SJCRH30 (cell line): ENCODE measurements around the gene ARMH3. TPM values are rescaled to one million over a fixed set of nuclear protein-coding genes. Genes with fewer than 3 reads are reported as not detected.

ENCODE experiments used
- DNase-seq, 2 experiments: peaks; one replicate each; pipeline ENCODE4 v3.0.0-alpha.2; 2015 to 2020
- H3K27ac ChIP-seq: fragments of 250-450 bp; sonication (Bioruptor Pico); 2 replicates; pipeline ENCODE4 v1.5.1; 2020; ENCODE audit warnings: mild to moderate bottlenecking, moderate library complexity
- H3K27me3 ChIP-seq: fragments of 250-450 bp; sonication (Bioruptor Pico); 2 replicates; pipeline ENCODE4 v1.5.1; 2020; ENCODE audit warnings: mild to moderate bottlenecking, moderate library complexity
- H3K36me3 ChIP-seq: fragments of 250-450 bp; sonication (Bioruptor Pico); 2 replicates; pipeline ENCODE4 v1.5.1; 2020; ENCODE audit warnings: mild to moderate bottlenecking, moderate library complexity
- H3K4me1 ChIP-seq: fragments of 250-450 bp; sonication (Bioruptor Pico); 2 replicates; pipeline ENCODE4 v1.5.1; 2020; ENCODE audit warnings: mild to moderate bottlenecking, moderate library complexity
- H3K4me3 ChIP-seq: fragments of 250-450 bp; sonication (Bioruptor Pico); 2 replicates; pipeline ENCODE4 v1.5.1; 2020; ENCODE audit warnings: mild to moderate bottlenecking, moderate library complexity
- H3K9me3 ChIP-seq: fragments of 250-450 bp; sonication (Bioruptor Pico); replicated peaks from 2 replicates; pipeline ENCODE4 v1.5.1; 2020; ENCODE audit warnings: mild to moderate bottlenecking, moderate library complexity
- total RNA-seq: library from RNA; depleted of rRNA; stranded (reverse); fragments of >200 nt; shearing (Covaris generic); gene quantifications from 2 replicates; pipeline ENCODE4 v1.2.3, GENCODE V29; 2014

The ARMH3 gene
- total RNA-seq, 1 experiment from 2014 or later = 25.7 TPM

- Histone ChIP-seq H3K4me3 (no peak overlapping the region), H3K27me3 (no peaks in the 10 kb centered on the region), H3K36me3 (no peaks in the 10 kb centered on the region), H3K27ac (no peak overlapping the region), H3K4me1 (no peaks in the 10 kb centered on the region), H3K9me3 (no peaks in the 10 kb centered on the region)
- DNase-seq = no peak
Observed at GRCh38 chr10:101874252-101874651, 181.7 kb downstream of the ARMH3 start.

- Histone ChIP-seq H3K36me3 (no peaks in the 10 kb centered on the region), H3K4me3 (no peak overlapping the region), H3K27me3 (no peaks in the 10 kb centered on the region), H3K9me3 (no peaks in the 10 kb centered on the region; the same call in 1 of the 2 replicates), H3K4me1 (no peaks in the 10 kb centered on the region), H3K27ac (no peak overlapping the region)
- DNase-seq = no peak
Observed at GRCh38 chr10:101867931-101868330, 188.0 kb downstream of the ARMH3 start.

GRCh38 chr10:101859530-101859929 lies 196.4 kb downstream of the ARMH3 start:
- no peak for DNase-seq
- Histone ChIP-seq H3K36me3 (peaks cover 7% of the 10 kb centered on the region), H3K27me3 (no peaks in the 10 kb centered on the region), H3K4me1 (no peaks in the 10 kb centered on the region), H3K4me3 (no peak overlapping the region), H3K9me3 (peaks cover 9% of the 10 kb centered on the region), H3K27ac (no peak overlapping the region)

GRCh38 chr10:101858723-101859500 lies 197.1 kb downstream of the ARMH3 start:
- Histone ChIP-seq H3K27me3 (no peaks in the 10 kb centered on the region), H3K4me1 (no peaks in the 10 kb centered on the region), H3K9me3 (peaks cover 9% of the 10 kb centered on the region), H3K36me3 (peaks cover 7% of the 10 kb centered on the region), H3K4me3 (no peak overlapping the region), H3K27ac (no peak overlapping the region)
- DNase-seq = no peak

- peaks cover 7% of the 10 kb centered on the region for H3K36me3 ChIP-seq
- no peaks in the 10 kb centered on the region for H3K27me3 ChIP-seq
- no peak overlapping the region for H3K4me3 ChIP-seq
- peaks cover 9% of the 10 kb centered on the region for H3K9me3 ChIP-seq
- no peak overlapping the region for H3K27ac ChIP-seq
- H3K4me1 ChIP-seq = no peaks in the 10 kb centered on the region
- no peak for DNase-seq
Observed at GRCh38 chr10:101857802-101858476, 198.0 kb downstream of the ARMH3 start.

GRCh38 chr10:101856626-101857025 lies 199.3 kb downstream of the ARMH3 start:
- DNase-seq = no peak
- no peaks in the 10 kb centered on the region for H3K27me3 ChIP-seq
- H3K4me1 ChIP-seq = no peaks in the 10 kb centered on the region
- H3K36me3 ChIP-seq = 0 out of 2 replicates have a peak, but pooled peaks cover 3% of the 10 kb centered on the region
- H3K4me3 ChIP-seq = no peak overlapping the region
- H3K27ac ChIP-seq = no peak overlapping the region
- H3K9me3 ChIP-seq = peaks cover 9% of the 10 kb centered on the region

- H3K27ac ChIP-seq = no peak overlapping the region
- no peaks in the 10 kb centered on the region for H3K36me3 ChIP-seq
- H3K27me3 ChIP-seq = no peaks in the 10 kb centered on the region
- no peaks in the 10 kb centered on the region for H3K4me1 ChIP-seq
- no peak overlapping the region for H3K4me3 ChIP-seq
- no peaks in the 10 kb centered on the region for H3K9me3 ChIP-seq
- no peak for DNase-seq
Observed at GRCh38 chr10:101851411-101852116, 204.4 kb downstream of the ARMH3 start.

GRCh38 chr10:101850749-101851148 lies 205.2 kb downstream of the ARMH3 start:
- Histone ChIP-seq H3K4me3 (no peak overlapping the region), H3K27ac (no peak overlapping the region), H3K9me3 (no peaks in the 10 kb centered on the region), H3K27me3 (no peaks in the 10 kb centered on the region), H3K36me3 (no peaks in the 10 kb centered on the region), H3K4me1 (no peaks in the 10 kb centered on the region)
- no peak for DNase-seq

- Histone ChIP-seq H3K27me3 (no peaks in the 10 kb centered on the region), H3K36me3 (no peaks in the 10 kb centered on the region), H3K4me1 (no peaks in the 10 kb centered on the region), H3K9me3 (no peaks in the 10 kb centered on the region), H3K27ac (no peak overlapping the region), H3K4me3 (no peak overlapping the region)
- no peak for DNase-seq
Observed at GRCh38 chr10:101848894-101849351, 207.1 kb downstream of the ARMH3 start.

GRCh38 chr10:101848408-101848807 lies 207.6 kb downstream of the ARMH3 start:
- Histone ChIP-seq H3K36me3 (no peaks in the 10 kb centered on the region), H3K9me3 (no peaks in the 10 kb centered on the region), H3K4me3 (no peak overlapping the region), H3K27me3 (no peaks in the 10 kb centered on the region), H3K27ac (no peak overlapping the region), H3K4me1 (no peaks in the 10 kb centered on the region)
- DNase-seq = no peak

- no peak overlapping the region for H3K4me3 ChIP-seq
- no peaks in the 10 kb centered on the region for H3K36me3 ChIP-seq
- no peak overlapping the region for H3K27ac ChIP-seq
- H3K27me3 ChIP-seq = no peaks in the 10 kb centered on the region
- peaks cover 4% of the 10 kb centered on the region; the same call in 1 of the 2 replicates for H3K4me1 ChIP-seq
- no peak for DNase-seq
- H3K9me3 ChIP-seq = no peaks in the 10 kb centered on the region
Observed at GRCh38 chr10:101845893-101846292, 210.1 kb downstream of the ARMH3 start.

GRCh38 chr10:101843032-101844021 lies 212.6 kb downstream of the ARMH3 start, which contains the start of gene KCNIP2:
Gene KCNIP2 (minus strand): TSS chr10:101843800. CDS start chr10:101843568, 232 bp downstream.
- H3K36me3 ChIP-seq = no peaks in the 10 kb centered on the region
- no peaks in the 10 kb centered on the region for H3K27me3 ChIP-seq
- DNase-seq = peak; percentile 71 to 77
- H3K27ac ChIP-seq = no peak within 1 kb of the TSS
- peaks cover 4% of the 10 kb centered on the region; the same call in 1 of the 2 replicates for H3K4me1 ChIP-seq
- no peak within 1 kb of the TSS for H3K4me3 ChIP-seq
- no peaks in the 10 kb centered on the region for H3K9me3 ChIP-seq

GRCh38 chr10:101841826-101842225 lies 214.1 kb downstream of the ARMH3 start:
- peaks cover 4% of the 10 kb centered on the region; the same call in 1 of the 2 replicates for H3K4me1 ChIP-seq
- H3K27ac ChIP-seq = no peak overlapping the region
- no peaks in the 10 kb centered on the region for H3K9me3 ChIP-seq
- no peaks in the 10 kb centered on the region for H3K36me3 ChIP-seq
- DNase-seq = no peak
- no peak overlapping the region for H3K4me3 ChIP-seq
- no peaks in the 10 kb centered on the region for H3K27me3 ChIP-seq
